Spleen (tissue), 11 donors: Measurements from ENCODE around the gene SLC35B4. TPM values are rescaled to one million over a fixed set of nuclear protein-coding genes. Genes with fewer than 3 reads are reported as not detected.

ENCODE experiments used
- DNase-seq: peaks from one replicate; pipeline ENCODE4 v3.0.0-alpha.2; 2020
- H3K27ac ChIP-seq, 8 donors: fragments of 200-600 bp; sonication (generic) in 7 of 8; 1 replicate in 4 of 8; 2 replicates in 4 of 8; pipeline versions ENCODE4 v1.5.0 to v1.8.0; 2016 to 2021; ENCODE audit warnings: inconsistent platforms in 4 of 8, mild to moderate bottlenecking in 4 of 8, moderate library complexity in 1 of 8
- H3K27me3 ChIP-seq, 7 donors: fragments of 200-600 bp; sonication (generic) in 6 of 7; replicated peaks in 1 of 7; 1 replicate in 4 of 7; 2 replicates in 3 of 7; pipeline versions ENCODE4 v1.5.0 to v1.8.0; 2016 to 2021; ENCODE audit warnings: inconsistent platforms in 3 of 7, mild to moderate bottlenecking in 1 of 7
- H3K36me3 ChIP-seq, 6 donors: fragments of 200-600 bp; sonication (generic) in 5 of 6; 1 replicate in 4 of 6; 2 replicates in 2 of 6; pipeline versions ENCODE4 v1.5.0 to v1.8.0; 2016 to 2021; ENCODE audit warnings: inconsistent platforms in 2 of 6
- H3K4me1 ChIP-seq, 6 donors: fragments of 200-600 bp; sonication (generic) in 5 of 6; 1 replicate in 3 of 6; 2 replicates in 3 of 6; pipeline versions ENCODE4 v1.5.0 to v1.8.0; 2016 to 2021; ENCODE audit warnings: inconsistent platforms in 3 of 6
- H3K4me3 ChIP-seq, 8 donors: fragments of 200-600 bp; sonication (generic) in 7 of 8; 1 replicate in 4 of 8; 2 replicates in 4 of 8; pipeline versions ENCODE4 v1.5.0 to v1.8.0; 2016 to 2021; ENCODE audit warnings: inconsistent platforms in 4 of 8, mild to moderate bottlenecking in 4 of 8, moderate library complexity in 2 of 8
- H3K9me3 ChIP-seq, 8 donors: fragments of 200-600 bp; sonication (generic) in 7 of 8; 1 replicate in 4 of 8; 2 replicates in 4 of 8; pipeline versions ENCODE4 v1.5.0 to v1.8.0; 2016 to 2021; ENCODE audit warnings: inconsistent platforms in 4 of 8
- CTCF ChIP-seq, 11 experiments: fragments of 200-600 bp in 7 of 11; fragments of 450-650 bp in 4 of 11; sonication (generic) in 4 of 11; IDR thresholded peaks in 8 of 11; conservative IDR thresholded peaks in 3 of 11; 1 replicate in 7 of 11; 2 replicates in 4 of 11; pipeline versions ENCODE4 v1.4.0 to v1.8.0; 2016 to 2021; ENCODE audit warnings: antibody characterized with exemption in 11 of 11, inconsistent platforms in 4 of 11, mild to moderate bottlenecking in 1 of 11
- POLR2A ChIP-seq, 3 donors: fragments of 450-650 bp; IDR thresholded peaks; one replicate each; pipeline ENCODE4 v1.5.1; 2017; ENCODE audit warnings: antibody characterized with exemption in 3 of 3, mild to moderate bottlenecking in 1 of 3
- POLR2AphosphoS5 ChIP-seq, 3 donors: sonication (generic); formaldehyde crosslinking; IDR thresholded peaks; one replicate each; pipeline ENCODE4 v1.5.1; 2017; ENCODE audit warnings: antibody characterized with exemption in 3 of 3
- WGBS, 5 donors: extraction: QIAGEN DNeasy Blood & Tissue Kit in 3 of 5; methylation state at CpG; one replicate each; pipeline versions ENCODE4 v1.1.5 to v1.1.7; 2013 to 2018; 5-methylcytosine and 5-hydroxymethylcytosine counted together
- intact Hi-C: fragments of 100-400 bp; cut with DNase I; formaldehyde crosslinking; loops from one replicate; pipeline ENCODE4 v1.15.0; 2023; ENCODE audit warnings: low total_unique reads
- polyA plus RNA-seq, 3 donors: library from polyadenylated mRNA; stranded (reverse); fragments of 200-250 nt; gene quantifications; one replicate each; pipeline ENCODE4 v1.2.1, GENCODE V29; 2013
- total RNA-seq, 7 donors: library from RNA; depleted of rRNA in 3 of 7; stranded (reverse); fragments of >200 nt in 3 of 7; fragmentation: NEBNext Ultra II Directional in 4 of 7; extraction: Animal tissue kit (Norgen Biotek cat#: 25700) in 4 of 7; gene quantifications; one replicate each; pipeline versions ENCODE4 v1.1.0 to v1.2.1, GENCODE V29; 2016 to 2021
- donor health status: healthy with polysubstance abuse.
- donor health status: DM: no; HTN: no; CAD: no; lungs with moderate emphysema.
- donor health status: DM: no; HTN: no; CAD: no.
- donor health status: Bipolar disorder and iron deficiency.
- donor health status: healthy.
- donor health status: DM: no; HTN: no; CAD: no.
- donor health status: DM: yes; HTN: yes; CAD: no.

The SLC35B4 gene
- total and polyA plus RNA-seq, 10 donors, result 3.4 to 19.0 (median 11.9) TPM

- intact Hi-C loops, result no loop called here
- no peak for DNase-seq
- Histone ChIP-seq H3K27ac (no peak overlapping the region), H3K27me3 (no peaks in the 10 kb centered on the region), H3K4me3 (no peak overlapping the region), H3K4me1 (peaks cover 4 to 27% (median 10%) of the 10 kb centered on the region in 6 donors), H3K36me3 (peaks cover 0 to 17% (median 2%) of the 10 kb centered on the region in 6 donors), H3K9me3 (no peaks in the 10 kb centered on the region)
- WGBS, 5 donors, result 94 to 98% (median 97%) methylated on average over 4 of the region's 4 CpGs
- no peak for TF ChIP-seq CTCF (IDR thresholded peaks at IDR 0.05 in 8 of 11, conservative IDR thresholded peaks at IDR 0.05 in 3 of 11)
- TF ChIP-seq POLR2AphosphoS5 (IDR thresholded peaks at IDR 0.05), result no peak
- TF ChIP-seq POLR2A (IDR thresholded peaks at IDR 0.05), result no peak
Observed at GRCh38 chr7:134311807-134312206, 4.9 kb downstream of the SLC35B4 start.

DNA sequence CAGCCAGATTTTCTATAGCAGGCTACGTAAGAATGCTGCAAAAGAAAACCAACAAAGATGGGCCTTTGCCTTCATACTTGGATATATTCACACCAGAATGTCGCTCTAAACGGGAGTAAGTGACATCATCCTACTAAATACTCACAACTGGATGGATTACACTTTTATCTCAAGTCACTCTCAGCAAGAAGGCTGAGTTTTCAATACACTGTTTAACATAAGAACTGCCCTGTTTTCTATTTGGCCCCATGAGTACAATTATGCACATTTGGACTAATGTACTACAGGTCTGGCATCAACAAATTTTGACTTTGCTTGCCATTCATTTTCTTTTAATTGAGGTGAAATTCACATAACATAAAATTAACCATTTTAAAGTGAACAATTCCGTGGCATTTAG is 8.2 kb downstream of the SLC35B4 start:
- no peak for DNase-seq
- intact Hi-C loops, result no loop called here
- H3K4me3 ChIP-seq, result no peak overlapping the region
- H3K9me3 ChIP-seq, result no peaks in the 10 kb centered on the region
- peaks cover 0 to 8% (median 0%) of the 10 kb centered on the region in 6 donors for H3K4me1 ChIP-seq
- 82 to 96% (median 94%) methylated on average over 4 of the region's 4 CpGs for whole genome bisulfite sequencing, 5 donors
- H3K36me3 ChIP-seq, result peaks cover 0 to 50% (median 16%) of the 10 kb centered on the region in 6 donors
- no peaks in the 10 kb centered on the region for H3K27me3 ChIP-seq
- no peak overlapping the region for H3K27ac ChIP-seq
- TF ChIP-seq POLR2A (IDR thresholded peaks at IDR 0.05), result no peak
- TF ChIP-seq CTCF (IDR thresholded peaks at IDR 0.05 in 8 of 11, conservative IDR thresholded peaks at IDR 0.05 in 3 of 11), result no peak
- TF ChIP-seq POLR2AphosphoS5 (IDR thresholded peaks at IDR 0.05), result no peak

GRCh38 chr7:134307320-134307719 is 9.4 kb downstream of the SLC35B4 start:
- H3K9me3 ChIP-seq, result no peaks in the 10 kb centered on the region
- WGBS, 5 donors, result 72 to 94% (median 89%) methylated on average over 1 of the region's 1 CpG

GRCh38 chr7:134302120-134302519 is 14.6 kb downstream of the SLC35B4 start:
- TF ChIP-seq POLR2A (IDR thresholded peaks at IDR 0.05), result no peak
- TF ChIP-seq CTCF (IDR thresholded peaks at IDR 0.05 in 8 of 11, conservative IDR thresholded peaks at IDR 0.05 in 3 of 11), result no peak
- no peak for TF ChIP-seq POLR2AphosphoS5 (IDR thresholded peaks at IDR 0.05)
- DNase-seq, result no peak
- 91 to 98% (median 94%) methylated on average over 2 of the region's 2 CpGs for WGBS, 5 donors

More at GRCh38 chr7:134307320-134307719, 9.4 kb downstream of the SLC35B4 start:
- Histone ChIP-seq H3K4me3 (no peak overlapping the region), H3K36me3 (peaks cover 0 to 62% (median 17%) of the 10 kb centered on the region in 6 donors), H3K27me3 (no peaks in the 10 kb centered on the region), H3K27ac (no peak overlapping the region), H3K4me1 (peaks cover 0 to 8% (median 0%) of the 10 kb centered on the region in 6 donors)
- DNase-seq, result no peak
- intact Hi-C loops, result no loop called here
- no peak for TF ChIP-seq CTCF (IDR thresholded peaks at IDR 0.05 in 8 of 11, conservative IDR thresholded peaks at IDR 0.05 in 3 of 11)
- TF ChIP-seq POLR2AphosphoS5 (IDR thresholded peaks at IDR 0.05), result no peak
- no peak for TF ChIP-seq POLR2A (IDR thresholded peaks at IDR 0.05)

More at GRCh38 chr7:134302120-134302519, 14.6 kb downstream of the SLC35B4 start:
- Histone ChIP-seq H3K4me3 (no peak overlapping the region), H3K27me3 (no peaks in the 10 kb centered on the region), H3K27ac (no peak overlapping the region), H3K4me1 (no peaks in the 10 kb centered on the region), H3K9me3 (no peaks in the 10 kb centered on the region), H3K36me3 (peaks cover 4 to 97% (median 48%) of the 10 kb centered on the region in 6 donors)
- intact Hi-C loops, result no loop called here
